Measurements from ENCODE around the gene ELK1.
"Not testable (repeated sequence)": the region's sequence is repeated elsewhere in the genome, so short reads cannot be mapped to it uniquely, and the experiment has no call there.

Gene ELK1

GRCh38 chrX:47675959-47676859, 25.8 kb upstream of the ELK1 start:
- H3K27ac ChIP-seq (replicated peaks), result peak overlapping the region; percentile 40
- TF ChIP-seq GABPA (IDR thresholded peaks at IDR 0.05; ENCODE audit: low read depth) (0 out of 2 replicates have a peak, but pooled peaks have one; percentile 18), SPI1 (IDR thresholded peaks at IDR 0.05; ENCODE audit: borderline replicate concordance, low read depth) (peak; percentile 46; the same call in 1 of the 2 replicates)
- peak in 1 of 2 experiments; percentile 54 for DNase-seq (ENCODE audit: low read depth in 1 of 2, low spot score in 1 of 2)

GRCh38 chrX:47674776-47675175, 24.4 kb upstream of the ELK1 start:
- Histone ChIP-seq H3K27me3 (ENCODE audit: insufficient read depth, poor library complexity, severe bottlenecking) (no peaks in the 10 kb centered on the region), H3K27ac (replicated peaks) (no peak overlapping the region), H3K4me3 (replicated peaks; ENCODE audit: insufficient read depth, low read length) (no peak overlapping the region)
- DNase-seq (ENCODE audit: low read depth in 1 of 2, low spot score in 1 of 2), result no peak
- TF ChIP-seq POLR2AphosphoS5 (IDR thresholded peaks at IDR 0.05; ENCODE audit: low read depth), result no peak
- TF ChIP-seq, protein P1, sequence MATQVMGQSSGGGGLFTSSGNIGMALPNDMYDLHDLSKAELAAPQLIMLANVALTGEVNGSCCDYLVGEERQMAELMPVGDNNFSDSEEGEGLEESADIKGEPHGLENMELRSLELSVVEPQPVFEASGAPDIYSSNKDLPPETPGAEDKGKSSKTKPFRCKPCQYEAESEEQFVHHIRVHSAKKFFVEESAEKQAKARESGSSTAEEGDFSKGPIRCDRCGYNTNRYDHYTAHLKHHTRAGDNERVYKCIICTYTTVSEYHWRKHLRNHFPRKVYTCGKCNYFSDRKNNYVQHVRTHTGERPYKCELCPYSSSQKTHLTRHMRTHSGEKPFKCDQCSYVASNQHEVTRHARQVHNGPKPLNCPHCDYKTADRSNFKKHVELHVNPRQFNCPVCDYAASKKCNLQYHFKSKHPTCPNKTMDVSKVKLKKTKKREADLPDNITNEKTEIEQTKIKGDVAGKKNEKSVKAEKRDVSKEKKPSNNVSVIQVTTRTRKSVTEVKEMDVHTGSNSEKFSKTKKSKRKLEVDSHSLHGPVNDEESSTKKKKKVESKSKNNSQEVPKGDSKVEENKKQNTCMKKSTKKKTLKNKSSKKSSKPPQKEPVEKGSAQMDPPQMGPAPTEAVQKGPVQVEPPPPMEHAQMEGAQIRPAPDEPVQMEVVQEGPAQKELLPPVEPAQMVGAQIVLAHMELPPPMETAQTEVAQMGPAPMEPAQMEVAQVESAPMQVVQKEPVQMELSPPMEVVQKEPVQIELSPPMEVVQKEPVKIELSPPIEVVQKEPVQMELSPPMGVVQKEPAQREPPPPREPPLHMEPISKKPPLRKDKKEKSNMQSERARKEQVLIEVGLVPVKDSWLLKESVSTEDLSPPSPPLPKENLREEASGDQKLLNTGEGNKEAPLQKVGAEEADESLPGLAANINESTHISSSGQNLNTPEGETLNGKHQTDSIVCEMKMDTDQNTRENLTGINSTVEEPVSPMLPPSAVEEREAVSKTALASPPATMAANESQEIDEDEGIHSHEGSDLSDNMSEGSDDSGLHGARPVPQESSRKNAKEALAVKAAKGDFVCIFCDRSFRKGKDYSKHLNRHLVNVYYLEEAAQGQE (IDR thresholded peaks at IDR 0.05; ENCODE audit: insufficient replicate concordance, low read depth), result no peak
- TF ChIP-seq, protein P2, sequence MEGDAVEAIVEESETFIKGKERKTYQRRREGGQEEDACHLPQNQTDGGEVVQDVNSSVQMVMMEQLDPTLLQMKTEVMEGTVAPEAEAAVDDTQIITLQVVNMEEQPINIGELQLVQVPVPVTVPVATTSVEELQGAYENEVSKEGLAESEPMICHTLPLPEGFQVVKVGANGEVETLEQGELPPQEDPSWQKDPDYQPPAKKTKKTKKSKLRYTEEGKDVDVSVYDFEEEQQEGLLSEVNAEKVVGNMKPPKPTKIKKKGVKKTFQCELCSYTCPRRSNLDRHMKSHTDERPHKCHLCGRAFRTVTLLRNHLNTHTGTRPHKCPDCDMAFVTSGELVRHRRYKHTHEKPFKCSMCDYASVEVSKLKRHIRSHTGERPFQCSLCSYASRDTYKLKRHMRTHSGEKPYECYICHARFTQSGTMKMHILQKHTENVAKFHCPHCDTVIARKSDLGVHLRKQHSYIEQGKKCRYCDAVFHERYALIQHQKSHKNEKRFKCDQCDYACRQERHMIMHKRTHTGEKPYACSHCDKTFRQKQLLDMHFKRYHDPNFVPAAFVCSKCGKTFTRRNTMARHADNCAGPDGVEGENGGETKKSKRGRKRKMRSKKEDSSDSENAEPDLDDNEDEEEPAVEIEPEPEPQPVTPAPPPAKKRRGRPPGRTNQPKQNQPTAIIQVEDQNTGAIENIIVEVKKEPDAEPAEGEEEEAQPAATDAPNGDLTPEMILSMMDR (IDR thresholded peaks at IDR 0.05; ENCODE audit: insufficient read depth, low read length), result no peak
- no peak for TF ChIP-seq SPI1 (IDR thresholded peaks at IDR 0.05; ENCODE audit: borderline replicate concordance, low read depth)
- no peak for TF ChIP-seq GABPA (IDR thresholded peaks at IDR 0.05; ENCODE audit: low read depth)

More at GRCh38 chrX:47675959-47676859, 25.8 kb upstream of the ELK1 start:
- H3K27me3 ChIP-seq (ENCODE audit: insufficient read depth, poor library complexity, severe bottlenecking); H3K4me3 ChIP-seq (replicated peaks; ENCODE audit: insufficient read depth, low read length): not testable (repeated sequence)

- not testable (repeated sequence) for H3K4me3 ChIP-seq (replicated peaks; ENCODE audit: insufficient read depth, low read length); DNase-seq (ENCODE audit: low read depth in 1 of 2, low spot score in 1 of 2); H3K27ac ChIP-seq (replicated peaks); H3K27me3 ChIP-seq (ENCODE audit: insufficient read depth, poor library complexity, severe bottlenecking)
Observed at GRCh38 chrX:47665797-47666196, 15.4 kb upstream of the ELK1 start.

GRCh38 chrX:47664737-47665136, 14.4 kb upstream of the ELK1 start:
- DNase-seq (ENCODE audit: low read depth in 1 of 2, low spot score in 1 of 2), result no peak
- H3K27me3 ChIP-seq (ENCODE audit: insufficient read depth, poor library complexity, severe bottlenecking), result no peaks in the 10 kb centered on the region
- H3K27ac ChIP-seq (replicated peaks), result no peak overlapping the region
- H3K4me3 ChIP-seq (replicated peaks; ENCODE audit: insufficient read depth, low read length), result no peak overlapping the region
- TF ChIP-seq SPI1 (IDR thresholded peaks at IDR 0.05; ENCODE audit: borderline replicate concordance, low read depth) (no peak), POLR2AphosphoS5 (IDR thresholded peaks at IDR 0.05; ENCODE audit: low read depth) (no peak), GABPA (IDR thresholded peaks at IDR 0.05; ENCODE audit: low read depth) (no peak)
- TF ChIP-seq, protein P2 (IDR thresholded peaks at IDR 0.05; ENCODE audit: insufficient read depth, low read length), result no peak
- TF ChIP-seq, protein P1 (IDR thresholded peaks at IDR 0.05; ENCODE audit: insufficient replicate concordance, low read depth), result no peak

Measured in HL-60 (cell line).